Uterus (tissue), 2 donors: ENCODE data around the gene SMARCC1.

ENCODE experiments used
- POLR2A ChIP-seq, 2 donors: fragments of 450-650 bp; IDR thresholded peaks; one replicate each; pipeline ENCODE4 v1.6.1; 2016; ENCODE audit warnings: antibody characterized with exemption in 2 of 2, mild to moderate bottlenecking in 1 of 2, moderate library complexity in 1 of 2
- TF ChIP-seq, protein P1 (sequence below), 4 experiments: fragments of 200-600 bp in 2 of 4; fragments of 450-650 bp in 2 of 4; sonication (generic) in 2 of 4; IDR thresholded peaks; one replicate each; pipeline ENCODE4 v1.5.1; 2016 to 2019; ENCODE audit warnings: antibody characterized with exemption in 4 of 4, mild to moderate bottlenecking in 2 of 4, moderate library complexity in 1 of 4

DNA sequence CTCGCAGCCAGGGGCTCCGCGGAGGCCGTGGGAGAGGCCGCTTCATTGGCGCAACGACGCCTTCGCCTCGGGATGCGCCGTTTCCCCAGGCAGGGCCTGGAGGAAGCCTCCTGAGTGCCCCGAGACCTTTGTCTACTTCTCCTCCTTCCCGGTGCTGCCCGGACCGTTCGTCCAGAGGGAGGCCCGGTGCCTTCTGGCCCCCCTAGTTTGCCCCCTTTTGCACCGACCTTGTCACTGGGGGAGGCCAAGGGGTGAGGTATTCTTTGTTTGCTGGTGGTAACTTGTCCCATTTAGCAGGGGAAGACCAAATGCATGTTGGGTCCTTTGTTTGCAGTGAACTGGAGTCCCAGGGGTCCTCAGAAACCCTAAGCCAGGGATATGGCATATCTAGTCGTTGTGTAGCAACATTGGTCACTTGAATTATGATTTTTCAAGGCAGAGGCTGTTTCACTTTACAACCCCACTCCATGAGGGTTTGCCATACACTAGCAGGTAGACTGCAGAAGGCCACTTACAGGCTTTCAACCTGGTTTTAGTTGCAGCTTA, 21.9 kb upstream of the SMARCC1 start:
- TF ChIP-seq, protein P1, sequence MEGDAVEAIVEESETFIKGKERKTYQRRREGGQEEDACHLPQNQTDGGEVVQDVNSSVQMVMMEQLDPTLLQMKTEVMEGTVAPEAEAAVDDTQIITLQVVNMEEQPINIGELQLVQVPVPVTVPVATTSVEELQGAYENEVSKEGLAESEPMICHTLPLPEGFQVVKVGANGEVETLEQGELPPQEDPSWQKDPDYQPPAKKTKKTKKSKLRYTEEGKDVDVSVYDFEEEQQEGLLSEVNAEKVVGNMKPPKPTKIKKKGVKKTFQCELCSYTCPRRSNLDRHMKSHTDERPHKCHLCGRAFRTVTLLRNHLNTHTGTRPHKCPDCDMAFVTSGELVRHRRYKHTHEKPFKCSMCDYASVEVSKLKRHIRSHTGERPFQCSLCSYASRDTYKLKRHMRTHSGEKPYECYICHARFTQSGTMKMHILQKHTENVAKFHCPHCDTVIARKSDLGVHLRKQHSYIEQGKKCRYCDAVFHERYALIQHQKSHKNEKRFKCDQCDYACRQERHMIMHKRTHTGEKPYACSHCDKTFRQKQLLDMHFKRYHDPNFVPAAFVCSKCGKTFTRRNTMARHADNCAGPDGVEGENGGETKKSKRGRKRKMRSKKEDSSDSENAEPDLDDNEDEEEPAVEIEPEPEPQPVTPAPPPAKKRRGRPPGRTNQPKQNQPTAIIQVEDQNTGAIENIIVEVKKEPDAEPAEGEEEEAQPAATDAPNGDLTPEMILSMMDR (IDR thresholded peaks at IDR 0.05): no peak
- no peak for TF ChIP-seq POLR2A (IDR thresholded peaks at IDR 0.05)
